Retina (tissue), 1 donor: ENCODE results near the gene FAM83E.
A peak's percentile ranks its signal among the peaks of the same experiment; 100 is the strongest.

Experiments
- DNase-seq: peaks from one replicate; pipeline ENCODE4 v3.0.0-alpha.2; 2016

The FAM83E gene

GRCh38 chr19:48627865-48628314 is 13.0 kb upstream of the FAM83E start:
- DNase-seq: no peak

- no peak for DNase-seq
Observed at GRCh38 chr19:48627201-48627864, 12.5 kb upstream of the FAM83E start.

- no peak for DNase-seq
Observed at GRCh38 chr19:48625891-48626327, 11.0 kb upstream of the FAM83E start.

- DNase-seq: no peak
Observed at GRCh38 chr19:48624791-48625723, 10.2 kb upstream of the FAM83E start.

GRCh38 chr19:48624067-48624594 is 9.3 kb upstream of the FAM83E start:
- peak; percentile 95 for DNase-seq

- no peak for DNase-seq
Observed at GRCh38 chr19:48623556-48624066, 8.7 kb upstream of the FAM83E start.

- DNase-seq: no peak
Observed at GRCh38 chr19:48619692-48620585, 5.1 kb upstream of the FAM83E start.

- peak; percentile 98 for DNase-seq
Observed at GRCh38 chr19:48618916-48619691, 4.2 kb upstream of the FAM83E start, which contains the start of the genes RPL18 and SPHK2. Gene RPL18 (minus strand): TSS chr19:48619178. CDS start chr19:48619143, 35 bp downstream. Gene SPHK2 (plus strand): TSS chr19:48619506. CDS start chr19:48620515, 1,009 bp downstream.

- no peak for DNase-seq
Observed at GRCh38 chr19:48618278-48618915, 3.5 kb upstream of the FAM83E start.

- DNase-seq: no peak
Observed at GRCh38 chr19:48617146-48617937, 2.5 kb upstream of the FAM83E start.

- no peak for DNase-seq
Observed at GRCh38 chr19:48616491-48617056, 1.7 kb upstream of the FAM83E start.

GRCh38 chr19:48616041-48616436 is 1.2 kb upstream of the FAM83E start:
- no peak for DNase-seq

GRCh38 chr19:48615231-48616040 is 560 bp upstream of the FAM83E start:
- DNase-seq: no peak

- DNase-seq: no peak
Observed at GRCh38 chr19:48613852-48614435, 932 bp downstream of the FAM83E start.

- no peak for DNase-seq
Observed at GRCh38 chr19:48613024-48613851, 1.6 kb downstream of the FAM83E start.

GRCh38 chr19:48611872-48612271 is 3.0 kb downstream of the FAM83E start:
- DNase-seq: no peak

GRCh38 chr19:48609571-48610108 is 5.2 kb downstream of the FAM83E start:
- no peak for DNase-seq
